Activated CD8-positive, alpha-beta memory T cell treated with anti-CD3 and anti-CD28 coated beads, Interleukin-2, amount 50 U/mL, for 1 hour (primary cell): Measurements from ENCODE around the gene TRIAP1.
A peak's percentile ranks its signal among the peaks of the same experiment; 100 is the strongest.
"Not testable (repeated sequence)": the region's sequence is repeated elsewhere in the genome, so short reads cannot be mapped to it uniquely, and the experiment has no call there.

Experiments
- DNase-seq: peaks from one replicate; pipeline ENCODE4 v3.0.0-alpha.2; 2020; ENCODE audit errors: extremely low read depth

Gene TRIAP1

DNA sequence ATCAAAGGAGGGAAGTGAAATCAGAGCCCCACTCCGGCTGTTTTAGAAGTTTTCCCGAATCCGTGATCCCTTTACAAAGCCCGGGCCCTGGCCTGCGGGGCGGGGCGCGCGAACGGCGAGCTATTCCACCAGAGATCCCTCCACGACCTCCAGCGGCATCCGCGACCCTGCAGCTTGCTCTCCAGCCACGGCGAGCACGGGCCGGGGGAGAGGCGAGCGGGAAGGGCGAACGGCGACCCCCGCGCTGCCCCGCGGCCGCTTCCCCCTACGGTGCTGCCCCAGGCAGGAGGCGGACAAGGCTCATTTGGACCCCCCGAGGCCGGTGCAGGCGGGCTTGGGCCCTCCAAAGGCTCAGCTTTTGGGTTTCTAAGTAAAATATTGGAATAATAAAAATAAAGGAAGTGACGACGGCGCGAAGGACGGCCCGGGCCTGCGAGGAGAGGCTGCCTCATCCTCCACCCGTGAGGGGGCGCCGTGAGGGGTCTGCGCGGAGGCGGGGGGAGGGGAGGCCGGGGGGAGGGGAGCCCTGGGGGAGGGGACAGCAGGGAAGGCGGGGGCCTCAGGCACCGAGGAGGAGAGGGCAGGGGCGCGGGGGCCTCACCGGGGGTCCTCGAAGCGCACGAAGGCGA is 22.8 kb upstream of the TRIAP1 start:
- no peak for DNase-seq

GRCh38 chr12:120468325-120468820 is 22.2 kb upstream of the TRIAP1 start:
- DNase-seq = no peak

GRCh38 chr12:120467439-120467838 is 21.3 kb upstream of the TRIAP1 start:
- no peak for DNase-seq

DNA sequence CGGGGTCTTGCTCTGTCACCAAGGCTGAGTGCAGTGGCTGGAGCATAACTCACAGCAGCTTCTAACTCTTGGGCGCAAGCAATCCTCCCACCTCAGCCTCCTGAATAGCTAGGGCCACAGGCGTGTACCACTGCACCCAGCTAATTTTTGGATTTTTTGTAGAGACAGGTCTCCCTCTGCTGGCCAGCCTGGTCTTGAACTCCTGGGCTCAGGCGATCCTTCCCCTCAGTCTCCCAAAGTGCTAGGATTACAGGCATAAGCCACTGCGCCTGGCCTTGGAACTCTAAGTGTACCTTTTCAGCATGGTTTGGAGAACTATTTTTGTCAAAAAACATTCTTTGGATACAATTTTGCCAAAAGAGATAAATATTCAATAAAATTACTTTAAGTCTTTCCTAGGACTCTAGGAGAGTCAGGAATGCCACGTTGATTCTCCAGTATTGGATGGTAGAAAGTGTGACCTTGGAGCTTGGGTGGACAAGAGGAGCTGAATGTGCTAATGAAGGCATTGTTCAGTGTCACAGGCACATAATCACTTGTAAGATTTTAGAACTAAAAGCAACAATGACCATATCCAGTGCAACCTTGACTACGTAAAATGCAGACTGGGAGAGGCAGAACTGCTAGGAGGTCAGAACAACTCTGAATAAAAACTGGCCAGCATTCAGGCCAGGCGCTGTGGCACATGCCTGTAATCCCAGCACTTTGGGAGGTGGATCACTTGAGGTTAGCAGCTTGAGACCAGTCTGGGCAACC is 20.6 kb upstream of the TRIAP1 start:
- no peak for DNase-seq

DNA sequence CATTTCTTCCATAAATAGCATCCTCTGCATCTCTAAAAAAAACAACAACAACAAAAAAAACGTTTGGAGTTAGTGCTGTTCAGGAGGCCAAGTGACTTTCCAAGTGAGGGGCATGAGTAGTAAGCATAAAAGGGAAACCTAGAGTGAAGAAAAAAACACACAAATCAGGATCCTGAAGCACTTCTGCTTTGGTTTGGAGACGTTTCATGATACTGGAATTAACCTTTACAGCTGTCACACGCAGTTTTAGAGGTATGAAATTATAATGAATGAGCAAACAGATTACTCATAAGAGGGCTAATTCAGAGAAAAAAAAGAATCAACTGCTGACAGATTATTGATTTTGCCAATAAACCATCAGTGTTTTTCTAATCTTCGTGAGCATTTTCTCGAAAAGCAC is 19.6 kb upstream of the TRIAP1 start:
- no peak for DNase-seq

- no peak for DNase-seq
These were observed 17.5 kb upstream of the TRIAP1 start for GRCh38 chr12:120463712-120464111.

DNA sequence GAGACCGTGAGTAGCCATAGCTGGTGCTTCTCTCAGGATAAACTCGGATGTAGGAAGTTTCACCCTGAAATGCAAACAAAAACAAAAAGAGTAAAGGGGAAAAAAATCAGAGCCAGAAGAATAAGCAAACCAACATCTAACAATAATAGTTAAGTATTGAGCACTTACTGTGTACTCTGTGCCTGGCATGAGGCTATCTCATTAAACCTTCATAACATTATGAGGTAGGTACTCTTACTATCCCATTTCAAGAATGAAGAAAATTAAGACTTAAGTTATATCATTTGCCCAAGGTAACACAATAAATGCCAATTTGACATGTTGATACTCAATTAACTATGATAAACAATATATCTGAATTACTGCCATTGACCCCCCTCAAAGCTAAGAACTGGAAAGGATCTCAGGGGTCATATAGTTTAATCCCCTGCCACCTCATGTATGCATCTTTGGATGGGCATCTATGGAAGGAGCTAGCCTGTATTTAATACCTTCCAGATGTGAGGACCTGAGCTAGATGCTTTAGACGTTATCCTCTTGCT is 16.0 kb upstream of the TRIAP1 start:
- no peak for DNase-seq

DNA sequence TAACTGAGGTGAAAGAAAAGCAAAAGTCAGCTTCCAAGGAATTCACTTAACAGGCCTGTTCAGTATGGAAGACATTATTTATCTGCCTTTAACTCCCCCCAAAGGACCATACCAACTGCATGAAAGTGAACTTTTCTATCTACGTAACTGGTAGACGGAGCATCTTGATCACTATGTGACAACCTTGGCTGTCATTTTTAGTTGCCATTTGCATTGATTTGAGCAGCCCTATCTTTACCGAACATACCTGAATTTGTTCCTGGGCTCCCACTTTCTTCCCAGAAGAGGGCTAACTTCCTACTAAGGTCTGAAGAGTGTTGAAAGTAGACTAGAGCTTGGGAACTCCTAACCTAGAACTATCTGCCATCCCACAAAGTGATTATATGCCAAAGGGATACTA is 14.0 kb upstream of the TRIAP1 start:
- no peak for DNase-seq

GRCh38 chr12:120457133-120457532 is 10.9 kb upstream of the TRIAP1 start:
- DNase-seq = no peak

GRCh38 chr12:120455302-120455701 is 9.1 kb upstream of the TRIAP1 start:
- DNase-seq = no peak

DNA sequence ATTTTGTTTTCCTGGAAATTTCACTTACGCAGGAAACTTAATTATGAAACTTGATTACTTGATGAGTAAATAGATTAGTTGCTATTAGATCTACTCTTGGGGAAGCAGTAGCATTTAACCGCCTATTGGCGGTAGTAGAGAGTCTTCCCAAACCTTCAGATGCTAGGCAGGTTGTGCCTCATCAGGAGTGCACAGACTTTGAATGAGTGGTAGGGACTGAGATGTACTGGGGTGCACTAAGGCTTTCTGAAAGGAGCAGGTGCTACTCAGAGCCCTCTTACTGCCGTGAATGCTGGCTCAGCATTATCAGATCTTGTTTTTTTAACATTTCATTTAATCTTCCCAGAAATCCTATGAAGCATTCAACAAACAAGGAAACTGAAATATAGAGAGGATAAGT is 7.8 kb upstream of the TRIAP1 start:
- DNase-seq = no peak

DNA sequence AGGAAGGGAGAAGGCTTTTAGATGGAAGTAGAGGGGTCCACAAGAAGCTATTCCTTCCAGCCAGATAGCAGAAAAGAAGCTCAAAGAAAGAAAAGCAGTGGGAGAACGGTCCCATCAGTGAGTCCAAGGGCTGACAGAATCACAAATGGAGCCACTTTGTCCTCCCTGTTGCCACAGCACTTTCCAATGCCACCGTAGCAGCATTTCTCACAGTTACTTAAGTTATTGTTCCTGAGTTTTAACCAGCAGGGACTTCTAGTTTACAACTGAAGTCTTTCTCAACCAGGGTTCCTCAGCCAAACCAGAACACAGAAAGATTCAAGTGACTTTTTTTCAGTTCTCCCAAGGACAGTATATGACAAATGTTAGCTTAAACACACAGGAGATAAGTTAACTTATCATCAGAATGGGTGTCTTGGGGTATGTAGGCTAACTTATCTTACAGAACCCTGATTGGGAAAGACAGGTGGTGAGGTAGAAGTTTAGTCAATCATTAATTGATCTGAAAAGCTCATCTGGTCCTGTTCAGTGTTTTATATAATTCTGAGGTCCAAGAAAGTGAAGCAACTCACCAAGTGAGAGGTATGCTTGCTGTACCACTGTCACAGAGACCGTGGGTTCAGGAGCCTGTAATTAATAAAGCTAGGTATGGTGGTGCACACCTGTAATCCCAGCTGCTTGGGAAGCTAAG is 7.0 kb upstream of the TRIAP1 start:
- DNase-seq = no peak

- not testable (repeated sequence) for DNase-seq
These were observed 6.3 kb upstream of the TRIAP1 start for GRCh38 chr12:120452524-120452923.

- DNase-seq = no peak
These were observed 1.8 kb upstream of the TRIAP1 start for GRCh38 chr12:120447992-120448391.

GRCh38 chr12:120446844-120447178 is 627 bp upstream of the TRIAP1 start:
- DNase-seq = not testable (repeated sequence)

DNA sequence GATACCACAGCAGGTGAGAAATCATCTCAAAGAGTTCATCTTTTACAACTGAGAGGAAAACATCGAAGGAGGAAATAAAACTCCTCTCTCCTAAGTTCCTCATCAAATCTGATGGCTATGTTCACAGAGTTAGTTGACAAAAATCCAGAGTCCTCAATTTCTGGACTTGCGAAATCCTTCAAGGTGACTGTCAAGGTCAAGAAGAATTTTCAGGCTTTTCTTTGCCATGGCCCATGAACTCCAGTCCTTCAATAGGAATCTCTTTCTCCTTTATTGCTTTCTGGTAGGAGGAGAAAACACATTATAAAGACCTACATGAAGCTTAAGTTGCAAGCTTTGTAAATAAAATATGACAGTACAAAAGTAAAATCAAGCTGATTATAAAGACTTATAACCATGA is 1.5 kb downstream of the TRIAP1 start:
- no peak for DNase-seq

GRCh38 chr12:120439646-120440247 is 6.4 kb downstream of the TRIAP1 start:
- DNase-seq = peak; percentile 51

DNA sequence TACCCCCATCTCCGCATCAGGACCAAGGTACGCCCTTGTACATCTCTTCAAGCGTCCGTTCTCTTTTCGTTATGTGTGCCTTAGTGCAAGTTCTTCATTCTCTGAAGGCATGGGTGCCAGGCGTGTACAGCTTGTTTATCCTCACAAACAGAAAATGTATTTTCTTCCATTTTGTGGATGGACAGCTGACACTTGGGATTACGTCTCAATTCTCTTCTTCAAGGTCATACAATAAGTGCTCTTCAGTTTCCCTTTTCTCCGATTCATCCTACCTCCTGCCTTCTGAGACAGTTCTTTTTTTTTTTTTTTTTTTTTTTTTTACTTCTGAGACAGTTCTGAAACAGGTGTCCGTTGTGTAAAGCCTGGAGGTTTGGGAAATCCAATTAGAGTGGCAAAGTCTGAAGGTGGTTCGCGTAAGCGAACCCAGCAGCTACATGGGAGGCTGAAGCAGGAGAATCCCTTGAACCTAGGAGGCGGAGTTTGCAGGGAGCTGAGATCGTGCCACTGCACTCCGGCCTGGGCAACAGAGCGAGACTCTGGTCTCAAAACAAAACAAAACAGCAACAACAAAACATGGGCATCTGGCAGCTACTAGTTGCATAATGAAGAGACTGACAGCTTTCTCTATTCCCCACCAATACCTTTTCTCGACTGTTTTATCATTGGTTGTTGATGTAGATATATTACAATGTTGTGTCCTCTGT is 7.5 kb downstream of the TRIAP1 start:
- no peak for DNase-seq

DNA sequence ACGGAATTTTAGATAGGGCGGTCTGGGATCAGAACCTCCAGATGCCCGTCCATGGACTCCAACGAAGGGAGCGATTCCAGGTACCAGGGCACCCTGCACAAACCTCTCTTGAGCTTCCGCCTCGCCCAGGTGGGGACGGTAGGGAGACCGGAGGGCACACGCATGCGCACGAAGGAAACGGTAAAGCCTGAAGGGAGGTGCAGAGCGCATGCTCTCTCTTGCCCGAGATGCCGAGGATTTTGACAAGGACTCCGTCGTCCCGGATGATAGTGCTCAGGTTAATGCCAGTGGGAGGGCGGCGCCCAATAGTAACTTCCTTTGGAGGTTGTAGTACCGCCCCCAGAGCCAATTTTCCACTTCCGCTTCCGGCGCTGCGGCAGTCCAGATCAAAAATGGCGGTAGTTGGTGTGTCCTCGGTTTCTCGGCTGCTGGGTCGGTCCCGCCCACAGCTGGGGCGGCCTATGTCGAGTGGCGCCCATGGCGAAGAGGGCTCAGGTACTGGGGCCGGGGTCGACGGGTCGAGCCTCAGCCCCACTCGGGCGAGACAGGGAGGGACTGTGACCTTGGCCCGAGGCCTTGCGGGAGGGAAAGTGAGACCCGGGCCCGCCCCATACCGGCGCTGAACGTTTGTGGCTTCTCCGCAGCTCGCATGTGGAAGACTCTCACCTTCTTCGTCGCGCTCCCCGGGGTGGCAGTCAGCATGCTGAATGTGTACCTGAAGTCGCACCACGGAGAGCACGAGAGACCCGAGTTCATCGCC is 8.3 kb downstream of the TRIAP1 start, which contains the start of gene COX6A1:
TSS of gene COX6A1 (plus strand) at position 379 of the 760 bp plus-strand sequence. CDS start at position 393, 14 bp downstream.
- peak; percentile 96 for DNase-seq

DNA sequence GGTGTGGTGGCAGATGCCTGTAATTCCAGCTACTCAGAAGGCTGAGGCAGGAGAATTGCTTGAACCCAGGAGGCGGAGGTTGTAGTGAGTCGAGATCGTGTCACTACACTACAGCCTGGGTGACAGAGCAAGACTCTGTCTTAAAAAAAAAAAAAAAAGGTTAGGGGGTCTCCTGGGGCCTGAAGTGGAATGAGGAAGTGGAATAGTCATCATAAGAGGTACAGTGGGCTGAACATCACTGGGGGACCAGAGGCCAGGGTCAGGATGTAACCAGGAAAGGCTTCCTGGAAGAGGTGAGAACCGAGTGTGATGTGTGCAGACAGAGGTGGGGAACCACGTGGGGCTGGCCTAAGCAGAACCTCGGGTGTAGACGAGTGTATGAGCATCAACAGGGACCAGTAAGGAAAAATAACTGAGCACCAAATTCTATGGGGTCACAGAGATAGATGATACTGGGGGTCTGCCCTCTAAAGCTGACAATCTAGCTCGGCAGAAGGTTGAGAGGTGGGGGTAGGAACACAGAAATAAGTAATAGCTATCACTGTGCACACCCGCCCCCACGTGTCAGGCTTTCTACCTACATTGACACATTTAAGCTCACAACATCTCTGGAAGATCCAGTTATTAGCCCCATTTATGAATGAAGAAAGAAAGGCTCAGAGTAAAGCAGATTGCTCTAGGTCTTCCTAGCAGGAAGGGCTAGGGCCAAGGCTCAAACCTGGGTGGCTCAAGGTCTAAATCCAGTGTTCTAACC is 13.2 kb downstream of the TRIAP1 start:
- no peak for DNase-seq
